Peyer's patch (tissue), 4 donors: ENCODE data around the gene ZFP28. TPM values are rescaled to one million over a fixed set of nuclear protein-coding genes. Genes with fewer than 3 reads are reported as not detected.
A peak's percentile ranks its signal among the peaks of the same experiment; 100 is the strongest.

Source experiments
- DNase-seq, 3 donors: peaks; one replicate each; pipeline ENCODE4 v3.0.0-alpha.2; 2017 to 2019
- H3K27ac ChIP-seq, 4 donors: fragments of 200-600 bp; sonication (generic); one replicate each; pipeline ENCODE4 v1.5.1; 2016 to 2019
- H3K27me3 ChIP-seq, 2 donors: fragments of 200-600 bp; sonication (generic); one replicate each; pipeline ENCODE4 v1.5.1; 2019
- H3K36me3 ChIP-seq, 3 donors: fragments of 200-600 bp; sonication (generic); one replicate each; pipeline ENCODE4 v1.5.1; 2016 to 2019
- H3K4me1 ChIP-seq, 4 donors: fragments of 200-600 bp; sonication (generic); one replicate each; pipeline ENCODE4 v1.5.1; 2016 to 2019
- H3K4me3 ChIP-seq, 4 donors: fragments of 200-600 bp; sonication (generic); 1 replicate in 3 of 4; 2 replicates in 1 of 4; pipeline ENCODE4 v1.5.1; 2016 to 2019; ENCODE audit warnings: mild to moderate bottlenecking in 1 of 4
- H3K9me3 ChIP-seq, 4 donors: fragments of 200-600 bp; sonication (generic); one replicate each; pipeline ENCODE4 v1.5.1; 2016 to 2019; ENCODE audit warnings: mild to moderate bottlenecking in 1 of 4
- CTCF ChIP-seq, 6 experiments: fragments of 450-650 bp in 4 of 6; fragments of 200-600 bp in 2 of 6; sonication (generic) in 1 of 6; IDR thresholded peaks; one replicate each; pipeline ENCODE4 v1.5.1; 2017 to 2019; ENCODE audit warnings: antibody characterized with exemption in 6 of 6, mild to moderate bottlenecking in 3 of 6, moderate library complexity in 1 of 6
- POLR2A ChIP-seq, 2 donors: fragments of 450-650 bp; IDR thresholded peaks; one replicate each; pipeline ENCODE4 v1.5.1; 2017; ENCODE audit warnings: antibody characterized with exemption in 2 of 2, mild to moderate bottlenecking in 2 of 2, moderate library complexity in 2 of 2
- total RNA-seq, 4 donors: library from RNA; depleted of rRNA; stranded (reverse); fragments of >200 nt; gene quantifications; one replicate each; pipeline ENCODE4 v1.1.0, GENCODE V29; 2016

The ZFP28 gene
- 10 to 100 TPM in 1 of 4 donors, 1 to 10 TPM in 3; 3.9 to 28.9 (median 8.1) TPM for total RNA-seq

GRCh38 chr19:56538761-56539263 is at the start of gene ZFP28:
Gene ZFP28, plus strand, starts transcription at chr19:56538948. Its CDS starts 71 bp downstream, at chr19:56539019.
- Histone ChIP-seq H3K4me3 (peak within 1 kb of the TSS; percentile 56 to 82 (median 62)), H3K9me3 (peaks cover 0 to 45% (median 14%) of the 10 kb centered on the region in 4 donors), H3K27ac (peak within 1 kb of the TSS; percentile 75 to 95 (median 87)), H3K36me3 (peaks cover 0 to 13% (median 0%) of the 10 kb centered on the region in 3 donors), H3K27me3 (no peaks in the 10 kb centered on the region), H3K4me1 (peaks cover 0 to 9% (median 0%) of the 10 kb centered on the region in 4 donors)
- peak; percentile 70 to 89 (median 78) for DNase-seq
- no peak for TF ChIP-seq POLR2A (IDR thresholded peaks at IDR 0.05)
- TF ChIP-seq CTCF (IDR thresholded peaks at IDR 0.05) = no peak

GRCh38 chr19:56491399-56491798 is 47.3 kb upstream of the ZFP28 start:
- H3K36me3 ChIP-seq = peaks cover 0 to 9% (median 0%) of the 10 kb centered on the region in 3 donors
- no peaks in the 10 kb centered on the region for H3K4me1 ChIP-seq
- no peak for TF ChIP-seq CTCF (IDR thresholded peaks at IDR 0.05)
- no peak for TF ChIP-seq POLR2A (IDR thresholded peaks at IDR 0.05)

GRCh38 chr19:56504581-56504980 is 34.2 kb upstream of the ZFP28 start:
- DNase-seq = no peak
- H3K4me3 ChIP-seq = no peak overlapping the region
- H3K9me3 ChIP-seq = peaks cover 0 to 11% (median 3%) of the 10 kb centered on the region in 4 donors
- no peaks in the 10 kb centered on the region for H3K27me3 ChIP-seq
- H3K4me1 ChIP-seq = peaks cover 0 to 7% (median 0%) of the 10 kb centered on the region in 4 donors
- H3K27ac ChIP-seq = no peak overlapping the region
- no peaks in the 10 kb centered on the region for H3K36me3 ChIP-seq
- TF ChIP-seq POLR2A (IDR thresholded peaks at IDR 0.05) (no peak), CTCF (IDR thresholded peaks at IDR 0.05) (no peak)

More at GRCh38 chr19:56491399-56491798, 47.3 kb upstream of the ZFP28 start:
- no peak for DNase-seq
- H3K27ac ChIP-seq = no peak overlapping the region
- H3K4me3 ChIP-seq = no peak overlapping the region
- H3K27me3 ChIP-seq = no peaks in the 10 kb centered on the region
- peaks cover 0 to 30% (median 1%) of the 10 kb centered on the region in 4 donors for H3K9me3 ChIP-seq

GRCh38 chr19:56507446-56508289 is 31.1 kb upstream of the ZFP28 start, which contains the start of gene ZNF471:
Gene ZNF471, plus strand, starts transcription at chr19:56507855. Its CDS starts 3,717 bp downstream, at chr19:56511572.
- no peaks in the 10 kb centered on the region for H3K36me3 ChIP-seq
- peaks cover 0 to 19% (median 3%) of the 10 kb centered on the region in 4 donors for H3K9me3 ChIP-seq
- DNase-seq = peak; percentile 84 to 96 (median 90)
- H3K4me1 ChIP-seq = peaks cover 0 to 7% (median 0%) of the 10 kb centered on the region in 4 donors
- TF ChIP-seq POLR2A (IDR thresholded peaks at IDR 0.05) = no peak
- no peak for TF ChIP-seq CTCF (IDR thresholded peaks at IDR 0.05)
- peak within 1 kb of the TSS; percentile 45 to 78 (median 59) for H3K4me3 ChIP-seq
- H3K27me3 ChIP-seq = no peaks in the 10 kb centered on the region
- H3K27ac ChIP-seq = peak within 1 kb of the TSS; percentile 79 to 93 (median 86)

- H3K27me3 ChIP-seq = no peaks in the 10 kb centered on the region
- H3K9me3 ChIP-seq = peaks cover 0 to 20% (median 3%) of the 10 kb centered on the region in 4 donors
- no peaks in the 10 kb centered on the region for H3K36me3 ChIP-seq
- H3K4me1 ChIP-seq = peaks cover 0 to 7% (median 0%) of the 10 kb centered on the region in 4 donors
- H3K27ac ChIP-seq = peak overlapping the region; percentile 79 to 93 (median 86)
- TF ChIP-seq POLR2A (IDR thresholded peaks at IDR 0.05) (no peak), CTCF (IDR thresholded peaks at IDR 0.05) (no peak)
- H3K4me3 ChIP-seq = peak overlapping the region; percentile 45 to 78 (median 59)
- no peak for DNase-seq
Measured at GRCh38 chr19:56508290-56508778, 30.4 kb upstream of the ZFP28 start.
